Common myeloid progenitor, CD34-positive (primary cell): ENCODE results near the gene SMIM28.

ENCODE experiments used
- CTCF ChIA-PET: fragments of 350-600 bp; sonication (Branson Sonifier 250); formaldehyde crosslinking; loops from one replicate; lab custom pipeline; 2021; ENCODE audit warnings: antibody characterized with exemption; lab: Charles Lee
- POLR2A ChIA-PET: fragments of 350-600 bp; sonication (Branson Sonifier 250); formaldehyde crosslinking; loops from one replicate; lab custom pipeline; 2021; ENCODE audit warnings: antibody characterized with exemption; lab: Charles Lee
- DNase-seq, 3 donors: peaks; one replicate each; pipeline versions ENCODE4 v3.0.0 to v3.0.0-alpha.2; 2013
- H3K27ac ChIP-seq, 2 experiments: 1 replicate in 1 of 2; 2 replicates in 1 of 2; pipeline ENCODE4 v1.7.0; 2013; ENCODE audit warnings: inconsistent platforms in 2 of 2, low read length in 2 of 2, mild to moderate bottlenecking in 2 of 2, low read depth in 1 of 2, moderate library complexity in 1 of 2; ENCODE audit not compliant: severe bottlenecking in 2 of 2, insufficient read depth in 1 of 2, poor library complexity in 1 of 2
- H3K27me3 ChIP-seq, 5 experiments: replicated peaks in 2 of 5; 1 replicate in 3 of 5; 2 replicates in 2 of 5; pipeline versions ENCODE4 v1.6.1 to v1.7.0; 2013; ENCODE audit warnings: low read length in 4 of 5, mild to moderate bottlenecking in 2 of 5, moderate library complexity in 2 of 5, inconsistent platforms in 1 of 5; ENCODE audit not compliant: insufficient read depth in 5 of 5, control insufficient read depth in 4 of 5
- H3K36me3 ChIP-seq, 4 experiments: 1 replicate in 2 of 4; 2 replicates in 2 of 4; pipeline versions ENCODE4 v1.6.1 to v1.7.0; 2013; ENCODE audit warnings: low read length in 3 of 4, control low read depth in 1 of 4, mild to moderate bottlenecking in 1 of 4; ENCODE audit not compliant: control insufficient read depth in 4 of 4, insufficient read depth in 4 of 4
- H3K4me1 ChIP-seq, 4 experiments: 1 replicate in 3 of 4; 2 replicates in 1 of 4; pipeline versions ENCODE4 v1.6.1 to v1.7.1; 2013; ENCODE audit warnings: low read length in 3 of 4, mild to moderate bottlenecking in 3 of 4, control low read depth in 1 of 4, inconsistent platforms in 1 of 4, moderate library complexity in 1 of 4; ENCODE audit not compliant: control insufficient read depth in 4 of 4, insufficient read depth in 4 of 4; ENCODE audit errors: control extremely low read depth in 1 of 4
- H3K4me3 ChIP-seq, 7 experiments: 1 replicate in 4 of 7; 2 replicates in 3 of 7; pipeline versions ENCODE4 v1.5.1 to v1.7.0; 2013; ENCODE audit warnings: mild to moderate bottlenecking in 7 of 7, low read length in 6 of 7, moderate library complexity in 6 of 7, inconsistent platforms in 2 of 7, low read depth in 2 of 7, control low read depth in 1 of 7; ENCODE audit not compliant: insufficient read depth in 4 of 7, control insufficient read depth in 1 of 7; ENCODE audit errors: extremely low read depth in 1 of 7
- H3K9me3 ChIP-seq, 5 experiments: 1 replicate in 4 of 5; 2 replicates in 1 of 5; pipeline versions ENCODE4 v1.6.1 to v1.7.1; 2013; ENCODE audit warnings: low read length in 4 of 5, mild to moderate bottlenecking in 2 of 5, inconsistent platforms in 1 of 5, low read depth in 1 of 5, moderate library complexity in 1 of 5; ENCODE audit not compliant: control insufficient read depth in 4 of 5, insufficient read depth in 2 of 5; ENCODE audit errors: control extremely low read depth in 1 of 5
- WGBS: methylation state at CpG from one replicate; pipeline ENCODE4 v1.1.5; 2013; ENCODE audit not compliant: insufficient coverage; 5-methylcytosine and 5-hydroxymethylcytosine counted together

SMIM28 gene

DNA sequence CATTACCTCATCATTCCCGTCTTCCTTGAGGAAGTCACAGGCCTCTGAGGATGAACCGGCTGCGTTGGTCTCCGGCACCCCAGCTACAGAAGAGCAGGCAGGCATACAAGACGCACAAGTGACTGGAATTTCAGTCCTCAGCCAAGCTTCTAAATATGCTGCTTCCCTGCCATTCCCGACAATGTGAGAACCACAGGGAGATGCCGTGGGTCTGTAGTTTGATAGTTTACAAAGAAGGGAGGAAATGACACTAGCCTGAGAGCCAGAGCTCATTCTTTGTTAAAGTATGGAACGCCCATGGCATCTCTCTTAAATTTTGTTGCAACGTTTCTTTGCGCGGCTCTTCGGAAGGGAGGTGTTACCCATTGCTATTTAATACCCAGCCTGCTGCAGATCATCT lies 52.1 kb downstream of the SMIM28 start:
- Histone ChIP-seq H3K9me3 (no peaks in the 10 kb centered on the region), H3K27ac (no peak overlapping the region), H3K4me1 (peaks cover 0 to 4% (median 2%) of the 10 kb centered on the region in 4 experiments), H3K4me3 (no peak overlapping the region), H3K27me3 (no peaks in the 10 kb centered on the region), H3K36me3 (no peaks in the 10 kb centered on the region)
- POLR2A ChIA-PET = no interaction called here
- WGBS = 93% methylated on average over 10 of the region's 12 CpGs
- CTCF ChIA-PET = interaction anchor here (0.6 to 10.6 kb wide), 22 partner anchors 11 to 407 kb away, joined by 3 to 133 read pairs (median 5); no protein-coding TSS in a partner anchor
- no peak for DNase-seq

DNA sequence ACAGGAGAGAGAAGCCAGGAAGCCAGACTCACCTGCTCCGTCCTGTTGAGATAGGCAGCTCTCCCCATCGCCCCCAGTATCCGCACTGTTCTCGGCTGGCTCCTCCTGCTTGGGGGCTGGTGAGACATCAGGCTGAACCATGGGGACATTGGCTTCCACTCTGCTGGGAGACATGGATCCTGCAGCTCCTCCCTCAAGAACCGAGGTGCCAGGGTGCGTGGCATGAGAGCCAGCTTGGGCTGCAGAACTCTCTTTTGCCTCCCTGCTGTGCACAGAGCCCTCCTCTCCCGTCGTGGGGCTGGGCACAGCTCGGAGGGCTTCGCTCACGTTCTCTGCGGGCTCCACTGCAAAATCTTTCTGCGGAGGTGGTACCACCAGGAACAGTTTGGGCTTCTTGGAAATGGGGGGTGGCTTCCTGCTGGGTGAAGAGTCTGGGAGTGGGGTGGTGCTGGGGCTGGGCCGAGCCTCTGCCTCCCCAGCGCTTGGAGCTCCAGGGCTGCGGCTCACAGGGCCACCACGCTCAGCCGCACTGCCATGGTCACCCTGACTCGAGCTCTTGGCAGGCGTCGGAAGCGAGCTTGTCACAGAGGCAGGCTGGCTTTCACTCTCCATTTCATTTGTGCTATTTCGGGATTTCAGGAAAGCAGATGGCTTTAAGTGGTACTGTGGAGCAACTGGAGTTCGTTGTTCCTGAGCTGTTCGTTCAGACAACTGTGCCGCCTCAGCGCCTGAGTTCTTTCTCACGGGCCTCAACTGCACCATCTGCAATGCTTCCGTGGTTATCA lies 52.8 kb downstream of the SMIM28 start:
- H3K9me3 ChIP-seq = no peaks in the 10 kb centered on the region
- ChIA-PET CTCF (interaction anchor here (0.7 to 10.6 kb wide), 17 partner anchors 10 to 625 kb away, joined by 3 to 133 read pairs (median 4); no protein-coding TSS in a partner anchor), POLR2A (no interaction called here)
- H3K27ac ChIP-seq = no peak overlapping the region
- 94% methylated on average over 22 of the region's 29 CpGs for WGBS
- no peak overlapping the region for H3K4me3 ChIP-seq
- H3K4me1 ChIP-seq = peaks cover 0 to 4% (median 2%) of the 10 kb centered on the region in 4 experiments
- no peaks in the 10 kb centered on the region for H3K36me3 ChIP-seq
- no peak for DNase-seq
- H3K27me3 ChIP-seq = no peaks in the 10 kb centered on the region

DNA sequence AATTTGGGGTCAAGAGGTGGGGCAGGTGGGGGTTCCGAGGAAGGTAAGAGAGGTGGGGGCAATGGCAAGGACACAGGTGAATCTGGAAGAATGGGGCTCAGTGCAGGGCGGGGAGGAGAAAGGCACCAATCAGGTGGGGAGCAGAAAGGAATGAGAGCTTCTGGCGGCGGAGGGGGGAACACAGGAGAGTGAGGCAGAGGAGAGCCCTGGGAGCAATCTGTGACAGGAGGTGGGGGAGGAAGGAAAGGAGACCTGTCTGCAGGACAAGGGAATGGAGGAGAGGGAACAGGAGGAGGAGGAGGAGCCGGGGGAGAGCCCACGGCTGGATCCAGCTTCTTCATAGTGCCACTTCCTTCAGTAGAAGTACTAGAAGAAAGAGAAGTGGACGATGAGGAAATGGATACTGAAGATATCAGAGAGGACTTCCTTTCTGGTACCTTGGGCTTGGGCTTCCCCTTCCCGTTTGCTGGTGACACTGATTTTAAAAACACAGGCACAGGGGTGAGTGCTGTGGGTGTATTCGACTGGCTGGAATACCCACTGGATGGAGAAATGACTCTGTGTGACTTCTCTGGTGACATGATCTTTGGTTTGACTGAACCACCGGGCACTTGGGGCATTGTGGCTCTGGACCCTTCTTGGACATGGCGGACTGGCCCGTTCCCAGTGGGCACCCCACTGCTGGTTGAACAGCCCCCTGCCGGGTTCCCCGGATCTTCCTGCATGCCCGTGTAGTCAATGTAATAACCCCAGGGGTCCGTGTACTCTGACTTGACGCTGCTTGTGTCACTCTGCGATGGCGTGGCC lies 53.8 kb downstream of the SMIM28 start:
- Histone ChIP-seq H3K27me3 (no peaks in the 10 kb centered on the region), H3K27ac (no peak overlapping the region), H3K4me3 (no peak overlapping the region), H3K4me1 (peaks cover 0 to 4% (median 2%) of the 10 kb centered on the region in 4 experiments), H3K36me3 (no peaks in the 10 kb centered on the region), H3K9me3 (no peaks in the 10 kb centered on the region)
- DNase-seq = peak in 2 of 3 donors; percentile 38 to 44
- POLR2A ChIA-PET = no interaction called here
- 71% methylated on average over 17 of the region's 19 CpGs for WGBS
- CTCF ChIA-PET = interaction anchor here (0.7 to 10.6 kb wide), 8 partner anchors 9 to 336 kb away, joined by 3 to 133 read pairs (median 9); no protein-coding TSS in a partner anchor

DNA sequence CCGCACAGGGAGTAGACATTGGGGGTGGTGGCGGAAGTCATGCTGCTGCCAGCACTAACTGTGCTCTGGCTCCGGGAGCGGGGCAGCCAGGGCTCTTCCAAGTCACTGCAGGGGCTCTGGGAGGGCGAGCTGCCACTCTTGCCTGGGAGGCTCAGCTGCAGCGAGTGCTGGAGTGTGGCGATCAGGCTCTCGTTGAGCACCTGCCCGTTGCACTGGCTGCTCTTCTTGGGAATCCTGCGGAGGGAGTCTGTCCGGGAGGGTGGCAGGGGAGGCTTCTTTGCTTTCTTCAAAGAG lies 54.3 kb downstream of the SMIM28 start:
- H3K4me3 ChIP-seq = no peak overlapping the region
- ChIA-PET POLR2A (no interaction called here), CTCF (interaction anchor here (10.6 kb wide), 1 partner anchor 75 kb away, joined by 133 read pairs; no protein-coding TSS in a partner anchor)
- H3K27ac ChIP-seq = no peak overlapping the region
- H3K4me1 ChIP-seq = peaks cover 0 to 4% (median 2%) of the 10 kb centered on the region in 4 experiments
- no peaks in the 10 kb centered on the region for H3K9me3 ChIP-seq
- no peaks in the 10 kb centered on the region for H3K27me3 ChIP-seq
- no peak for DNase-seq
- no peaks in the 10 kb centered on the region for H3K36me3 ChIP-seq
- 99% methylated on average over 9 of the region's 11 CpGs for WGBS
